Stomach (tissue), 9 donors: Measurements from ENCODE around the gene OLA1. TPM values are rescaled to one million over a fixed set of nuclear protein-coding genes. Genes with fewer than 3 reads are reported as not detected.

Experiments
- DNase-seq, 2 donors: peaks; one replicate each; pipeline versions ENCODE4 v3.0.0 to v3.0.0-alpha.2; 2013 to 2019
- H3K27ac ChIP-seq, 5 donors: fragments of 200-600 bp in 4 of 5; sonication (generic) in 4 of 5; one replicate each; pipeline ENCODE4 v1.5.1; 2013 to 2019; ENCODE audit warnings: mild to moderate bottlenecking in 1 of 5, moderate library complexity in 1 of 5
- H3K27me3 ChIP-seq, 3 donors: fragments of 200-600 bp; sonication (generic); one replicate each; pipeline ENCODE4 v1.5.1; 2017 to 2019; ENCODE audit warnings: mixed run types in 1 of 3
- H3K36me3 ChIP-seq, 4 donors: fragments of 200-600 bp; sonication (generic); 1 replicate in 3 of 4; 2 replicates in 1 of 4; pipeline ENCODE4 v1.5.1; 2016 to 2019
- H3K4me1 ChIP-seq, 4 donors: fragments of 200-600 bp; sonication (generic); one replicate each; pipeline ENCODE4 v1.5.1; 2016 to 2019
- H3K4me3 ChIP-seq, 4 donors: fragments of 200-600 bp; sonication (generic) in 3 of 4; one replicate each; pipeline ENCODE4 v1.5.1; 2016 to 2019; ENCODE audit warnings: mild to moderate bottlenecking in 1 of 4
- H3K9me3 ChIP-seq, 4 donors: fragments of 200-600 bp; sonication (generic); one replicate each; pipeline ENCODE4 v1.5.1; 2016 to 2019
- EP300 ChIP-seq: sonication (generic); formaldehyde crosslinking; IDR thresholded peaks from one replicate; pipeline ENCODE4 v1.6.1; 2017; ENCODE audit warnings: antibody characterized with exemption
- POLR2A ChIP-seq, 4 donors: fragments of 450-650 bp; IDR thresholded peaks; one replicate each; pipeline ENCODE4 v1.6.1; 2016; ENCODE audit warnings: antibody characterized with exemption in 4 of 4, control low read depth in 2 of 4, mild to moderate bottlenecking in 1 of 4, moderate library complexity in 1 of 4
- POLR2AphosphoS5 ChIP-seq, 3 donors: sonication (generic); formaldehyde crosslinking; IDR thresholded peaks; one replicate each; pipeline ENCODE4 v1.6.1; 2016; ENCODE audit warnings: antibody characterized with exemption in 3 of 3
- WGBS, 5 donors: extraction: QIAGEN DNeasy Blood & Tissue Kit in 3 of 5; methylation state at CpG; one replicate each; pipeline versions ENCODE4 v1.1.5 to v1.1.7; 2013 to 2018; 5-methylcytosine and 5-hydroxymethylcytosine counted together
- intact Hi-C: fragments of 100-400 bp; cut with DNase I; formaldehyde crosslinking; loops from one replicate; pipeline ENCODE4 v1.15.1; 2023; ENCODE audit warnings: low total_unique reads
- polyA plus RNA-seq, 3 donors: library from polyadenylated mRNA; stranded (reverse); fragments of 200-250 nt; gene quantifications; one replicate each; pipeline ENCODE4 v1.2.3, GENCODE V29; 2013
- total RNA-seq, 5 donors: library from RNA; depleted of rRNA; stranded (reverse); fragments of >200 nt; gene quantifications; one replicate each; pipeline versions ENCODE4 v1.1.0 to v1.2.3, GENCODE V29; 2014 to 2016
- TF ChIP-seq, protein P1 (sequence below), 7 experiments: fragments of 450-650 bp in 4 of 7; fragments of 200-600 bp in 3 of 7; sonication (generic) in 3 of 7; IDR thresholded peaks; one replicate each; pipeline ENCODE4 v1.5.1; 2016 to 2019; ENCODE audit warnings: antibody characterized with exemption in 7 of 7, control low read depth in 2 of 7, mild to moderate bottlenecking in 1 of 7
- donor health status: healthy with polysubstance abuse.
- donor health status: Bipolar disorder and iron deficiency.
- donor health status: healthy.

OLA1 gene
- total and polyA plus RNA-seq, 8 donors, result 20.6 to 149 (median 75.3) TPM

DNA sequence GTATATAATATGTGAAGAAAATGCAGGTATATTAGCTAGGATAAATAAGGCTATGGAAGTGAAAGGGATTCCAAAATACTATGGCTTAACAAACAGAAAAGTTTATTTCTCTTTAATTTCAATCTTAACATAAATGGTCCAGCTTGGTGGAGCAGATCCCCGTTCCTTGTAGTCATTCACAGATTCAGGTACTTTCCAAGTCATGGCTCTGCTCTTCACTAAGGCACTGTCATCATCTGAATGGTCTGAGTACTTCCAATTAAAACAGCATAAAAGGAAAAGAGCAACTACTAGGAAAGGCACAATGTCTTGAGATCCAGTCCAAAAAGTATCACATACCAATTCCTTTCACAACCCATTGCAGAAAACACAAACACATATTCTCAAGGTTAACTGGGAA is 63.4 kb downstream of the OLA1 start:
- H3K27me3 ChIP-seq, result no peaks in the 10 kb centered on the region
- no peak overlapping the region for H3K4me3 ChIP-seq
- TF ChIP-seq POLR2AphosphoS5 (IDR thresholded peaks at IDR 0.05) (no peak), POLR2A (IDR thresholded peaks at IDR 0.05) (no peak), EP300 (no peak)
- TF ChIP-seq, protein P1, sequence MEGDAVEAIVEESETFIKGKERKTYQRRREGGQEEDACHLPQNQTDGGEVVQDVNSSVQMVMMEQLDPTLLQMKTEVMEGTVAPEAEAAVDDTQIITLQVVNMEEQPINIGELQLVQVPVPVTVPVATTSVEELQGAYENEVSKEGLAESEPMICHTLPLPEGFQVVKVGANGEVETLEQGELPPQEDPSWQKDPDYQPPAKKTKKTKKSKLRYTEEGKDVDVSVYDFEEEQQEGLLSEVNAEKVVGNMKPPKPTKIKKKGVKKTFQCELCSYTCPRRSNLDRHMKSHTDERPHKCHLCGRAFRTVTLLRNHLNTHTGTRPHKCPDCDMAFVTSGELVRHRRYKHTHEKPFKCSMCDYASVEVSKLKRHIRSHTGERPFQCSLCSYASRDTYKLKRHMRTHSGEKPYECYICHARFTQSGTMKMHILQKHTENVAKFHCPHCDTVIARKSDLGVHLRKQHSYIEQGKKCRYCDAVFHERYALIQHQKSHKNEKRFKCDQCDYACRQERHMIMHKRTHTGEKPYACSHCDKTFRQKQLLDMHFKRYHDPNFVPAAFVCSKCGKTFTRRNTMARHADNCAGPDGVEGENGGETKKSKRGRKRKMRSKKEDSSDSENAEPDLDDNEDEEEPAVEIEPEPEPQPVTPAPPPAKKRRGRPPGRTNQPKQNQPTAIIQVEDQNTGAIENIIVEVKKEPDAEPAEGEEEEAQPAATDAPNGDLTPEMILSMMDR (IDR thresholded peaks at IDR 0.05), result no peak
- WGBS, 5 donors, result 90 to 98% (median 90%) methylated on average over 1 of the region's 1 CpG
- H3K36me3 ChIP-seq, result peaks cover 0 to 9% (median 3%) of the 10 kb centered on the region in 4 donors
- H3K4me1 ChIP-seq, result peaks cover 0 to 13% (median 0%) of the 10 kb centered on the region in 4 donors
- H3K27ac ChIP-seq, result no peak overlapping the region
- intact Hi-C loops, result no loop called here
- no peaks in the 10 kb centered on the region for H3K9me3 ChIP-seq
- no peak for DNase-seq

DNA sequence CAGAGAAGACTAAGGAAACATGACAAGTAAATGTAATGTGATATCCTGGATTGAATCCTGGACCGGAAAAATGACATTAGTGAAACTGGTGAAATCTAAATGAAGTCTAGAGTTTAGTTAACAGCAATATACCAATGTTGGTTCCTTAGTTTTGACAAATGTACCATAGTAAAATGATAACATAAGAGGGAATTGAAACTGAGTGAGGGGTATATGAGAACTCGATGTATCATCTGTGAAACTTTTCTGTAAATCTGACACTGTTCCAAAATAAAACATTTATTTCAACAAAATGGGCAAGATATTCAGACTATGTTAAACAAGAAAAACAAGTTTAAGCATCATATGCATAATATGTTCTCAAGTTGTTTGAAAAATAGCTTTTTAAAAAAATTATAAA is 63.8 kb downstream of the OLA1 start:
- Histone ChIP-seq H3K9me3 (no peaks in the 10 kb centered on the region), H3K27ac (no peak overlapping the region), H3K27me3 (no peaks in the 10 kb centered on the region), H3K4me3 (no peak overlapping the region), H3K4me1 (peaks cover 0 to 13% (median 2%) of the 10 kb centered on the region in 4 donors), H3K36me3 (peaks cover 0 to 9% (median 3%) of the 10 kb centered on the region in 4 donors)
- WGBS, 5 donors, result 89 to 93% (median 92%) methylated on average over 2 of the region's 2 CpGs
- TF ChIP-seq POLR2A (IDR thresholded peaks at IDR 0.05), result no peak
- TF ChIP-seq EP300, result no peak
- TF ChIP-seq, protein P1 (IDR thresholded peaks at IDR 0.05), result no peak
- no peak for TF ChIP-seq POLR2AphosphoS5 (IDR thresholded peaks at IDR 0.05)
- no peak for DNase-seq
- intact Hi-C loops, result no loop called here

DNA sequence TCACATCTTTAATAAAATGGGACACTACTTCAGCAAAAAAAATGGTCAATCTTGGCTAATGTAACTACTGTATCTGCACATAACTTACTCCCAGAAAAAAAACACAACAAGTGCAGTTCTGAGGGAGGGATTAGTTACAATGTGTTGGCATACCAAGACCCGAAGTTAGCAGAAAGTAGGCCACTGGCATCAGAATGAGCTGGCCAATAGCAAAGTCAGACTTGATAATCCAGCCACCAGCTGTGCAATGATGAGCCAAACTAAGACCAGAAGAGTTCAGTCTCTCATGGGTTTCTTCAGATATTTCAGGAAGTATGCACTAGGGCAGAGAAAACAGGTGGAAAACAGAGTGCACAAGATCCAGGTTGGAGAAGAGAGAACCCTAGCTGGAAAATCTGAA is 65.3 kb downstream of the OLA1 start:
- no peak overlapping the region for H3K27ac ChIP-seq
- no peak for DNase-seq
- 71 to 87% (median 78%) methylated on average over 1 of the region's 1 CpG for WGBS, 5 donors
- intact Hi-C loops, result no loop called here
- H3K27me3 ChIP-seq, result no peaks in the 10 kb centered on the region
- peaks cover 0 to 13% (median 2%) of the 10 kb centered on the region in 4 donors for H3K4me1 ChIP-seq
- peaks cover 0 to 8% (median 3%) of the 10 kb centered on the region in 4 donors for H3K36me3 ChIP-seq
- no peak overlapping the region for H3K4me3 ChIP-seq
- no peaks in the 10 kb centered on the region for H3K9me3 ChIP-seq
- TF ChIP-seq POLR2AphosphoS5 (IDR thresholded peaks at IDR 0.05) (no peak), POLR2A (IDR thresholded peaks at IDR 0.05) (no peak), EP300 (no peak)
- TF ChIP-seq, protein P1 (IDR thresholded peaks at IDR 0.05), result no peak

DNA sequence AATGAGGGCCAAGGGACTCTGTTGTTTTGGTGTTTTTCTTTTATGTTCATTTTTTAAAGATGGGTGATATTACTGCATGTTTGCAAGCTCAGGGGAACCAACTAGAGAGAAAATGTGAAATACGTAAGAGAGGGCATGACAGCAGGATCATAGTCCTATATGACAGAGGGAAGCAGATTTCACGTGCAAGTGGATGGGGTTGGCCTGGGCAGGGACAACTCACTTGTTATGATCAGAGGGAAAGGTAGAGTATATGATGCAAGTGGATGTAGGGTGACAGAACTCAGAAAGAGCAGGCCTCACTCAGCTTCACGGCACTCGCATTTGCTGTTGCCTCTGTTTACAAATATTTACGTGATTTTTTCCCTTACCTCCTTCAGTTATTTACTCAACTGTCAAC is 67.0 kb downstream of the OLA1 start:
- Histone ChIP-seq H3K36me3 (peaks cover 0 to 5% (median 0%) of the 10 kb centered on the region in 4 donors), H3K27ac (no peak overlapping the region), H3K9me3 (no peaks in the 10 kb centered on the region), H3K4me3 (no peak overlapping the region), H3K4me1 (peaks cover 0 to 13% (median 2%) of the 10 kb centered on the region in 4 donors), H3K27me3 (no peaks in the 10 kb centered on the region)
- WGBS, 5 donors, result 85 to 93% (median 90%) methylated on average over 5 of the region's 5 CpGs
- intact Hi-C loops, result no loop called here
- no peak for DNase-seq
- TF ChIP-seq, protein P1 (IDR thresholded peaks at IDR 0.05), result no peak
- TF ChIP-seq POLR2A (IDR thresholded peaks at IDR 0.05), result no peak
